Kidney (tissue), 14 donors: Measurements from ENCODE around the gene ENTPD8. TPM values are rescaled to one million over a fixed set of nuclear protein-coding genes. Genes with fewer than 3 reads are reported as not detected.

ENCODE experiments used
- DNase-seq, 5 donors: peaks; one replicate each; pipeline ENCODE4 v3.0.0-alpha.2; 2013 to 2020
- FAIRE-seq: peaks from 2 replicates; lab custom pipeline; 2012; peaks lifted over from hg19 to GRCh38; lab: Jason Lieb, UNC
- H3K27ac ChIP-seq, 2 donors: one replicate each; pipeline ENCODE4 v1.7.0; 2013; ENCODE audit warnings: low read depth in 2 of 2, low read length in 2 of 2, inconsistent platforms in 1 of 2
- H3K27me3 ChIP-seq: one replicate; pipeline ENCODE4 v1.7.1; 2013; ENCODE audit warnings: low read length, inconsistent platforms; ENCODE audit not compliant: control insufficient read depth, insufficient read depth
- H3K36me3 ChIP-seq, 3 donors: one replicate each; pipeline versions ENCODE4 v1.7.0 to v1.7.1; 2013; ENCODE audit warnings: low read length in 3 of 3, control low read depth in 1 of 3, inconsistent platforms in 1 of 3; ENCODE audit not compliant: insufficient read depth in 3 of 3, control insufficient read depth in 2 of 3
- H3K4me1 ChIP-seq, 3 donors: one replicate each; pipeline versions ENCODE4 v1.7.0 to v1.7.1; 2013; ENCODE audit warnings: low read length in 3 of 3, inconsistent platforms in 1 of 3, low read depth in 1 of 3; ENCODE audit not compliant: control insufficient read depth in 2 of 3, insufficient read depth in 2 of 3
- H3K4me3 ChIP-seq, 3 donors: one replicate each; pipeline versions ENCODE4 v1.7.0 to v1.8.1; 2013; ENCODE audit warnings: low read length in 3 of 3, control low read depth in 1 of 3, inconsistent platforms in 1 of 3
- H3K9ac ChIP-seq, 3 donors: one replicate each; pipeline versions ENCODE4 v1.7.0 to v1.7.1; 2013; ENCODE audit warnings: low read length in 3 of 3, control low read depth in 1 of 3, inconsistent platforms in 1 of 3
- H3K9me3 ChIP-seq, 3 donors: one replicate each; pipeline versions ENCODE4 v1.7.0 to v1.7.1; 2013; ENCODE audit warnings: low read length in 3 of 3, control low read depth in 1 of 3, inconsistent platforms in 1 of 3; ENCODE audit not compliant: control insufficient read depth in 2 of 3, insufficient read depth in 1 of 3
- CTCF ChIP-seq: IDR thresholded peaks from 3 replicates; pipeline ENCODE4 v1.5.1; 2012; ENCODE audit warnings: mild to moderate bottlenecking, moderate library complexity, borderline replicate concordance; ENCODE audit not compliant: insufficient read depth; ENCODE audit errors: extremely low read depth
- intact Hi-C: fragments of 100-400 bp; cut with DNase I; formaldehyde crosslinking; loops from one replicate; pipeline ENCODE4 v1.11.1; 2022
- polyA plus RNA-seq: library from polyadenylated mRNA; stranded (reverse); fragments of 350-450 nt; fragmentation: Illumina TruSeq; extraction: RNeasy Lipid Tissue Mini Kit (QIAGEN cat#74804); gene quantifications from one replicate; pipeline ENCODE4 v1.2.3, GENCODE V29; 2014; ENCODE audit warnings: low read depth, low replicate concordance; ENCODE audit not compliant: insufficient read depth
- total RNA-seq: library from RNA; stranded (reverse); fragmentation: NEBNext Ultra II Directional; extraction: Animal tissue kit (Norgen Biotek cat#: 25700); gene quantifications from one replicate; pipeline ENCODE4 v1.2.1, GENCODE V29; 2021
- donor health status: control.
- donor health status: control.
- donor health status: control.
- donor health status: control.
- donor health status: control.
- donor health status: DM: yes; HTN: yes; CAD: no.
- donor health status: Normal renal cell carcinoma (clear cell type).

ENTPD8 gene
- total and polyA plus RNA-seq, 2 donors from 2014 or later = 5.0 to 5.2 TPM

- no peak for TF ChIP-seq CTCF
- no peak overlapping the region for H3K9ac ChIP-seq
- H3K4me1 ChIP-seq = peaks cover 0 to 8% (median 0%) of the 10 kb centered on the region in 3 donors
- H3K27ac ChIP-seq = no peak overlapping the region
- no peaks in the 10 kb centered on the region for H3K9me3 ChIP-seq
- DNase-seq = peak in 1 of 5 donors; percentile 50
- H3K36me3 ChIP-seq = no peaks in the 10 kb centered on the region
- intact Hi-C loops = no loop called here
- FAIRE-seq = no peak
- H3K27me3 ChIP-seq = no peaks in the 10 kb centered on the region
- H3K4me3 ChIP-seq = no peak overlapping the region
These were observed 25.7 kb downstream of the ENTPD8 start for GRCh38 chr9:137415451-137415850.

- intact Hi-C loops = no loop called here
- Histone ChIP-seq H3K9me3 (no peaks in the 10 kb centered on the region), H3K4me3 (no peak overlapping the region), H3K27me3 (no peaks in the 10 kb centered on the region), H3K27ac (no peak overlapping the region), H3K4me1 (peaks cover 0 to 8% (median 0%) of the 10 kb centered on the region in 3 donors), H3K36me3 (no peaks in the 10 kb centered on the region), H3K9ac (no peak overlapping the region)
- FAIRE-seq (no peak), DNase-seq (peak in 1 of 5 donors; percentile 74)
- TF ChIP-seq CTCF = no peak
These were observed 28.7 kb downstream of the ENTPD8 start for GRCh38 chr9:137412431-137412830.

GRCh38 chr9:137411645-137412380 lies 29.3 kb downstream of the ENTPD8 start:
- Histone ChIP-seq H3K4me3 (no peak overlapping the region), H3K36me3 (no peaks in the 10 kb centered on the region), H3K9me3 (no peaks in the 10 kb centered on the region), H3K4me1 (peaks cover 0 to 11% (median 0%) of the 10 kb centered on the region in 3 donors), H3K9ac (no peak overlapping the region), H3K27me3 (no peaks in the 10 kb centered on the region), H3K27ac (peak overlapping the region; percentile 47 to 67)
- FAIRE-seq (no peak), DNase-seq (peak in 3 of 5 donors; percentile 37 to 96 (median 62))
- intact Hi-C loops = no loop called here
- no peak for TF ChIP-seq CTCF
